Stimulated activated naive CD8-positive, alpha-beta T cell treated with anti-CD3 and anti-CD28 coated beads, Interleukin-15, Interleukin-2, amounts not matched to agents 100 ng/mL and 50 ng/mL, for 24 hours (primary cell): ENCODE measurements around the gene EXOSC2.

Experiments
- H3K27ac Mint-ChIP-seq: one replicate; pipeline ENCODE4 v1.8.0; 2021; ENCODE audit warnings: mild to moderate bottlenecking, mixed read lengths
- H3K27me3 Mint-ChIP-seq: one replicate; pipeline ENCODE4 v1.8.0; 2021; ENCODE audit warnings: mixed read lengths
- H3K36me3 Mint-ChIP-seq: one replicate; pipeline ENCODE4 v1.8.0; 2021; ENCODE audit warnings: low read depth, mixed read lengths
- H3K4me1 Mint-ChIP-seq: one replicate; pipeline ENCODE4 v1.8.0; 2021; ENCODE audit warnings: low read depth, mixed read lengths
- H3K4me3 Mint-ChIP-seq: one replicate; pipeline ENCODE4 v1.8.0; 2021; ENCODE audit warnings: mild to moderate bottlenecking, mixed read lengths
- H3K9me3 Mint-ChIP-seq: one replicate; pipeline ENCODE4 v1.8.0; 2021; ENCODE audit warnings: mixed read lengths

The EXOSC2 gene

GRCh38 chr9:130698514-130698913, 4.9 kb downstream of the EXOSC2 start:
- Mint-ChIP-seq H3K4me1 (peaks cover 53% of the 10 kb centered on the region), H3K36me3 (peaks cover 82% of the 10 kb centered on the region), H3K4me3 (no peak overlapping the region), H3K27me3 (no peaks in the 10 kb centered on the region), H3K27ac (peak overlapping the region; percentile 43), H3K9me3 (no peaks in the 10 kb centered on the region)

GRCh38 chr9:130699047-130699446, 5.5 kb downstream of the EXOSC2 start:
- Mint-ChIP-seq H3K27me3 (no peaks in the 10 kb centered on the region), H3K4me1 (peaks cover 52% of the 10 kb centered on the region), H3K27ac (no peak overlapping the region), H3K9me3 (no peaks in the 10 kb centered on the region), H3K36me3 (peaks cover 87% of the 10 kb centered on the region), H3K4me3 (no peak overlapping the region)

GRCh38 chr9:130701059-130702022, 7.8 kb downstream of the EXOSC2 start:
- Mint-ChIP-seq H3K9me3 (no peaks in the 10 kb centered on the region), H3K27me3 (no peaks in the 10 kb centered on the region), H3K36me3 (peaks cover 80% of the 10 kb centered on the region), H3K4me1 (peaks cover 32% of the 10 kb centered on the region), H3K27ac (no peak overlapping the region), H3K4me3 (no peak overlapping the region)

- H3K27me3 Mint-ChIP-seq: no peaks in the 10 kb centered on the region
- H3K4me1 Mint-ChIP-seq: peaks cover 16% of the 10 kb centered on the region
- H3K36me3 Mint-ChIP-seq: peaks cover 59% of the 10 kb centered on the region
- H3K4me3 Mint-ChIP-seq: no peak overlapping the region
- no peaks in the 10 kb centered on the region for H3K9me3 Mint-ChIP-seq
- peak overlapping the region; percentile 37 for H3K27ac Mint-ChIP-seq
Observed at GRCh38 chr9:130703501-130703900, 9.9 kb downstream of the EXOSC2 start.

GRCh38 chr9:130707225-130707976, 13.8 kb downstream of the EXOSC2 start:
- Mint-ChIP-seq H3K4me3 (no peak overlapping the region), H3K9me3 (no peaks in the 10 kb centered on the region), H3K4me1 (peaks cover 6% of the 10 kb centered on the region), H3K27me3 (no peaks in the 10 kb centered on the region), H3K27ac (no peak overlapping the region), H3K36me3 (peaks cover 28% of the 10 kb centered on the region)

GRCh38 chr9:130710822-130711352, 17.3 kb downstream of the EXOSC2 start:
- H3K27ac Mint-ChIP-seq: no peak overlapping the region
- H3K4me1 Mint-ChIP-seq: peaks cover 29% of the 10 kb centered on the region
- no peaks in the 10 kb centered on the region for H3K27me3 Mint-ChIP-seq
- no peak overlapping the region for H3K4me3 Mint-ChIP-seq
- H3K9me3 Mint-ChIP-seq: no peaks in the 10 kb centered on the region
- no peaks in the 10 kb centered on the region for H3K36me3 Mint-ChIP-seq

- Mint-ChIP-seq H3K4me3 (no peak overlapping the region), H3K9me3 (no peaks in the 10 kb centered on the region), H3K27ac (no peak overlapping the region), H3K27me3 (no peaks in the 10 kb centered on the region), H3K4me1 (peaks cover 34% of the 10 kb centered on the region), H3K36me3 (no peaks in the 10 kb centered on the region)
Observed at GRCh38 chr9:130711469-130711868, 17.9 kb downstream of the EXOSC2 start.

- H3K4me3 Mint-ChIP-seq: peak overlapping the region; percentile 92
- H3K27me3 Mint-ChIP-seq: no peaks in the 10 kb centered on the region
- H3K4me1 Mint-ChIP-seq: peaks cover 38% of the 10 kb centered on the region
- H3K9me3 Mint-ChIP-seq: no peaks in the 10 kb centered on the region
- no peaks in the 10 kb centered on the region for H3K36me3 Mint-ChIP-seq
- peak overlapping the region; percentile 89 for H3K27ac Mint-ChIP-seq
Observed at GRCh38 chr9:130712564-130713285, 19.1 kb downstream of the EXOSC2 start.

- Mint-ChIP-seq H3K27ac (peak overlapping the region; percentile 89), H3K4me3 (peak overlapping the region; percentile 92), H3K9me3 (no peaks in the 10 kb centered on the region), H3K27me3 (no peaks in the 10 kb centered on the region), H3K36me3 (no peaks in the 10 kb centered on the region), H3K4me1 (peaks cover 38% of the 10 kb centered on the region)
Observed at GRCh38 chr9:130713286-130713960, 19.8 kb downstream of the EXOSC2 start.

- Mint-ChIP-seq H3K4me3 (peak overlapping the region; percentile 92), H3K9me3 (no peaks in the 10 kb centered on the region), H3K27ac (no peak overlapping the region), H3K27me3 (no peaks in the 10 kb centered on the region), H3K4me1 (peaks cover 38% of the 10 kb centered on the region), H3K36me3 (no peaks in the 10 kb centered on the region)
Observed at GRCh38 chr9:130714586-130715110, 21.1 kb downstream of the EXOSC2 start.

- H3K27ac Mint-ChIP-seq: no peak overlapping the region
Observed at GRCh38 chr9:130715270-130715669, 21.7 kb downstream of the EXOSC2 start.

GRCh38 chr9:130718562-130718961, 25.0 kb downstream of the EXOSC2 start:
- Mint-ChIP-seq H3K27ac (no peak overlapping the region), H3K4me1 (peaks cover 41% of the 10 kb centered on the region), H3K9me3 (no peaks in the 10 kb centered on the region), H3K27me3 (no peaks in the 10 kb centered on the region), H3K36me3 (no peaks in the 10 kb centered on the region), H3K4me3 (no peak overlapping the region)

More at GRCh38 chr9:130715270-130715669, 21.7 kb downstream of the EXOSC2 start:
- Mint-ChIP-seq H3K4me1 (peaks cover 38% of the 10 kb centered on the region), H3K27me3 (no peaks in the 10 kb centered on the region), H3K4me3 (peak overlapping the region; percentile 92), H3K36me3 (no peaks in the 10 kb centered on the region), H3K9me3 (no peaks in the 10 kb centered on the region)

- Mint-ChIP-seq H3K27ac (no peak overlapping the region), H3K27me3 (no peaks in the 10 kb centered on the region), H3K4me1 (peaks cover 24% of the 10 kb centered on the region), H3K9me3 (no peaks in the 10 kb centered on the region), H3K4me3 (no peak overlapping the region), H3K36me3 (no peaks in the 10 kb centered on the region)
Observed at GRCh38 chr9:130720762-130721161, 27.2 kb downstream of the EXOSC2 start.

GRCh38 chr9:130728721-130729120, 35.1 kb downstream of the EXOSC2 start:
- H3K27ac Mint-ChIP-seq: peak overlapping the region; percentile 32
- H3K27me3 Mint-ChIP-seq: no peaks in the 10 kb centered on the region
- peaks cover 27% of the 10 kb centered on the region for H3K4me1 Mint-ChIP-seq
- H3K9me3 Mint-ChIP-seq: no peaks in the 10 kb centered on the region
- H3K36me3 Mint-ChIP-seq: peaks cover 4% of the 10 kb centered on the region
- no peak overlapping the region for H3K4me3 Mint-ChIP-seq
